Measurements from ENCODE around the gene TPCN2. TPM values are rescaled to one million over a fixed set of nuclear protein-coding genes. Genes with fewer than 3 reads are reported as not detected.
"Not testable (repeated sequence)": the region's sequence is repeated elsewhere in the genome, so short reads cannot be mapped to it uniquely, and the experiment has no call there.

Gene TPCN2
- total RNA-seq, 1 donor from 2014 or later, result 23.7 TPM

GRCh38 chr11:69148806-69149205 lies 100.1 kb downstream of the TPCN2 start:
- Mint-ChIP-seq H3K4me1 (peaks cover 38% of the 10 kb centered on the region), H3K27me3 (ENCODE audit: low read depth) (peaks cover 10% of the 10 kb centered on the region), H3K4me3 (no peak overlapping the region), H3K36me3 (peaks cover 13% of the 10 kb centered on the region), H3K9me3 (peaks cover 32% of the 10 kb centered on the region), H3K27ac (no peak overlapping the region)
- TF ChIP-seq CTCF (IDR thresholded peaks at IDR 0.05; ENCODE audit: unreplicated experiment), result no peak
- no peak for DNase-seq (ENCODE audit: low spot score in 2 of 2, unreplicated experiment in 2 of 2)

GRCh38 chr11:69149338-69150045 lies 100.8 kb downstream of the TPCN2 start:
- not testable (repeated sequence) for H3K27ac Mint-ChIP-seq; H3K4me3 Mint-ChIP-seq; DNase-seq (ENCODE audit: low spot score in 2 of 2, unreplicated experiment in 2 of 2); H3K27me3 Mint-ChIP-seq (ENCODE audit: low read depth)
- H3K4me1 Mint-ChIP-seq, result peaks cover 34% of the 10 kb centered on the region
- H3K36me3 Mint-ChIP-seq, result peaks cover 13% of the 10 kb centered on the region
- peaks cover 32% of the 10 kb centered on the region for H3K9me3 Mint-ChIP-seq

- H3K4me1 Mint-ChIP-seq, result peaks cover 28% of the 10 kb centered on the region
- H3K27ac Mint-ChIP-seq, result no peak overlapping the region
- peaks cover 32% of the 10 kb centered on the region for H3K9me3 Mint-ChIP-seq
- H3K36me3 Mint-ChIP-seq, result peaks cover 13% of the 10 kb centered on the region
- no peak overlapping the region for H3K4me3 Mint-ChIP-seq
- DNase-seq (ENCODE audit: low spot score in 2 of 2, unreplicated experiment in 2 of 2), result no peak
- peaks cover 10% of the 10 kb centered on the region for H3K27me3 Mint-ChIP-seq (ENCODE audit: low read depth)
- no peak for TF ChIP-seq CTCF (IDR thresholded peaks at IDR 0.05; ENCODE audit: unreplicated experiment)
Measured at GRCh38 chr11:69150175-69150574, 101.4 kb downstream of the TPCN2 start.

GRCh38 chr11:69151836-69152235 lies 103.1 kb downstream of the TPCN2 start:
- Mint-ChIP-seq H3K4me1 (peaks cover 28% of the 10 kb centered on the region), H3K27ac (peak overlapping the region; percentile 26), H3K27me3 (ENCODE audit: low read depth) (peaks cover 10% of the 10 kb centered on the region), H3K36me3 (peaks cover 8% of the 10 kb centered on the region), H3K9me3 (peaks cover 17% of the 10 kb centered on the region), H3K4me3 (no peak overlapping the region)
- no peak for DNase-seq (ENCODE audit: low spot score in 2 of 2, unreplicated experiment in 2 of 2)
- no peak for TF ChIP-seq CTCF (IDR thresholded peaks at IDR 0.05; ENCODE audit: unreplicated experiment)

- no peak for TF ChIP-seq CTCF (IDR thresholded peaks at IDR 0.05; ENCODE audit: unreplicated experiment)
- H3K27ac Mint-ChIP-seq, result peak overlapping the region; percentile 75
- peaks cover 14% of the 10 kb centered on the region for H3K9me3 Mint-ChIP-seq
- H3K36me3 Mint-ChIP-seq, result peaks cover 8% of the 10 kb centered on the region
- H3K4me1 Mint-ChIP-seq, result peaks cover 28% of the 10 kb centered on the region
- peaks cover 10% of the 10 kb centered on the region for H3K27me3 Mint-ChIP-seq (ENCODE audit: low read depth)
- H3K4me3 Mint-ChIP-seq, result no peak overlapping the region
- DNase-seq (ENCODE audit: low spot score in 2 of 2, unreplicated experiment in 2 of 2), result no peak
Measured at GRCh38 chr11:69152733-69153421, 104.1 kb downstream of the TPCN2 start.

GRCh38 chr11:69153661-69154060 lies 104.9 kb downstream of the TPCN2 start:
- Mint-ChIP-seq H3K4me1 (peaks cover 28% of the 10 kb centered on the region), H3K27ac (peak overlapping the region; percentile 72), H3K9me3 (peaks cover 14% of the 10 kb centered on the region), H3K36me3 (peaks cover 8% of the 10 kb centered on the region), H3K27me3 (ENCODE audit: low read depth) (peaks cover 10% of the 10 kb centered on the region), H3K4me3 (no peak overlapping the region)
- DNase-seq (ENCODE audit: low spot score in 2 of 2, unreplicated experiment in 2 of 2), result no peak
- TF ChIP-seq CTCF (IDR thresholded peaks at IDR 0.05; ENCODE audit: unreplicated experiment), result no peak

Data from mesothelial cell of epicardium (in vitro differentiated cells).